NCI-H748 treated with DMSO at 0.1 percent for 48 hours (cell line): ENCODE results near the gene DZIP1.
A peak's percentile ranks its signal among the peaks of the same experiment; 100 is the strongest.
"Not testable (repeated sequence)": the region's sequence is repeated elsewhere in the genome, so short reads cannot be mapped to it uniquely, and the experiment has no call there.

Experiments used
- DNase-seq: peaks from one replicate; lab custom pipeline; 2025; lab: John Stamatoyannopoulos, UW

The DZIP1 gene

DNA sequence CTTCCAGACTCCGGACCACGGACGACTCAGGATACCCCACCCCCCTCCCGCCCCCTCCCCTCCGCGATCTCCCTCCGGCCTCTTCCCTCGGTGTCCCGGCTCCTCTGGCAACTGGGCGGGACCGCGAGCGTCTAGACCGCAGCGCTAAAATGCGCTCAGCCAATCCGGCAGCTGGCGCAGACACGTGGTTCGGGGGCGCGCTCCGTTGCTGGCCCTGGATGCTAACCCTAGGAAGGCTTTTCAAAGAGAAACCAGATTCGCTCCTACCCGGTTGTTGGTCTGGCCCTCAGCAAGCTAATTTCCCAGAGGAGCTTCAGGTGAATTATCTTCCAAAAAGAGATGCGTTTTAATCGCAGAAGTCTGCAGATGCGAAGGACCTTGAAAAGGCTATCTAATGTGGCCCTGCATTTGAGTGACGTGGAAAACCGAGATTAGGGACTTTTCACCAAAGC lies at the start of gene DZIP1:
DZIP1 (minus strand) TSS at position 106 of the 452 bp plus-strand sequence. CDS start 2,677 bp downstream, outside the sequence.
- DNase-seq: peak; percentile 56

- not testable (repeated sequence) for DNase-seq
Measured at GRCh38 chr13:95690986-95691385, 46.5 kb upstream of the DZIP1 start.

- DNase-seq: no peak
Measured at GRCh38 chr13:95689582-95689926, 45.0 kb upstream of the DZIP1 start.

- DNase-seq: not testable (repeated sequence)
Measured at GRCh38 chr13:95684960-95685359, 40.5 kb upstream of the DZIP1 start.

GRCh38 chr13:95684418-95684817 lies 39.9 kb upstream of the DZIP1 start:
- no peak for DNase-seq

GRCh38 chr13:95679722-95680121 lies 35.2 kb upstream of the DZIP1 start:
- DNase-seq: no peak

DNA sequence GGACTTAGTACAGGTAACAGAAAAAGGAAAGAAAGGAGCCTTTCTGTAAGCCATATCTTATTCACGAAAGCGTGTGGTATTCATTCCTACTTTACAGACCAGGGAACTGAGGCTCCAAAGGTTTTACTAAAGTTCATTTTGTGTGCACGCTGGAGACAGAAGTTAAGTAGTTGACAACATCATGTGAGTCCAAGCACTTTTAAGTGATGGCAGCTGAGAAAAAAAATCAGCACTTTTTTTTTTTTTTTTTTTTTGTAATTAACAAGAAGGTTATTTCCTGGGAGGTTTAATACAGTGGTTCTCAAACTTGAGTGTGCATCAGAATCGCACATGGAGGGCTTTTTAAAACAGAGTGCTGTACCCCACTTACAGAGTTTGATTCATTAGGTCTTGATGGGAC lies 34.5 kb upstream of the DZIP1 start:
- DNase-seq: no peak

DNA sequence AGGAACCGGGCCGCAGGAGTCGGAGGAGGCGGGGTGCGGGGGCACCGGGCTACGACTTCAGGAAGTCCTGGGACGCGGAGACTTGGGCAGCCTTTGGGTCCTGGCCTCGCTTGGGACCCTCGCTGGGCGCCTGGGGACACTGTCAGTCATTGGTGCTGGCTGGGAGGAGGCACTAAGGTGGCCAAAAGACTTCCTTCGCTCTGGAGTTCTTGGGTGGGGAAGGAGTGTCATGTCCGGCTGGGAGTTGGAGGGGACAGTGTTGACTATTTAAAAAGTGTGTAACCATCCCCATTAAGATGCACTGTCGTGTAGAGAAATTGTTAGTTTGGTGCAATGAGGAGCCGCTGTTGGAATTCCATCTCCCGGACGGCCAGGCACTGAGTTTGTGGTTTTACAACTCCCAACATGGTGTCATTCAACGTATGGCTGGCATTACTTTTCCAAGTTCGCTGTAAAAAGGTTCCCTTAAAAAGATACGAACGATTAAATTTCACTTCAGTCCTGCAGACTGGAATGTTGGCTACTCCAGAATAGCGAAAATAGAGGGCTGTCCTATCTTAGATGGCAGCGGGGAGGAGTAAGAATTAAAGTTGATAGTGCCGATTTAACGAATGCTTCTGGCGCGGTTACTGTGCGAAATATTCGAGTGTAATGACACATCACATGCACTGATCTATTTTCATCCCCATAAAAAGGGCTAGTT lies 33.2 kb upstream of the DZIP1 start:
- no peak for DNase-seq

DNA sequence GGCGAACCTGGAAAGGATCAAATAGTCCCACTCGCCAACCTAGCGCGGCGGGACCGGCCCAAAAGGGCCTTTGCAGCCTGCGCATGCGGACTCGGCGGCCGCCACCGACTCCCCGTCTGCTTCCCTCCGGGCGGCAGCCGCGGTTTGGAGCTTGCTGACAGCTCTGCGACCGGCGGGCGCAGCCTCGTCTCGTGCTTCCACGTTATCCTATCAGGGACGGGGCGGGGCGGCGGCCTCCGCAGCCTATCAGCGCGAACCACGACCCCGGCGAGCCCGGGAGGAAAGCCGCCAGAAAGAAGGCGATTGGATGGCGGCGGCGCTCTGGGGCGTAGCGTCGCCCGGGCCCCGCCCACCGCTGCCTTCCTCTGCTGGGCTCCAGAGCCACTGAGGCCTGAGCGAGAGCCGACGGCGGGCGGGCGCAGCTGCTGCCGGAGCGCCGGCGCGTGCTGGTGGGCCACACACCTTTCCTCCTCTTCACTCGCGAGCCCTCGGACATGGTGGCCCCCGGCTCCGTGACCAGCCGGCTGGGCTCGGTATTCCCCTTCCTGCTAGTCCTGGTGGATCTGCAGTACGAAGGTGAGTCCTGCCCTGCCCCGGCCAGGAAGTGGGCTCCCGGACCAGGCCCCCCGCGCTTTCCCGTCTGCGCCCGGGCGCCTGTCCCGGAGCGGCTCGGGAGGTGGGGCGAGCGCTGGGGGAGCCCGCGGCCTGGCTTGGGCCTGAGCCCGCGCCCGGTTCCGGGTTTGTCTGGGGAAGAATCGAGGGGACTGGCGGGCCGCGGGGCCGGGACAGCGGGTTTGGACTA lies 32.5 kb upstream of the DZIP1 start, which contains the start of gene DNAJC3:
DNAJC3 (plus strand) TSS at position 378 of the 802 bp plus-strand sequence; CDS start at position 495, 117 bp downstream.
- peak; percentile 94 for DNase-seq

- peak; percentile 30 for DNase-seq
Measured at GRCh38 chr13:95676105-95676761, 31.7 kb upstream of the DZIP1 start.

DNA sequence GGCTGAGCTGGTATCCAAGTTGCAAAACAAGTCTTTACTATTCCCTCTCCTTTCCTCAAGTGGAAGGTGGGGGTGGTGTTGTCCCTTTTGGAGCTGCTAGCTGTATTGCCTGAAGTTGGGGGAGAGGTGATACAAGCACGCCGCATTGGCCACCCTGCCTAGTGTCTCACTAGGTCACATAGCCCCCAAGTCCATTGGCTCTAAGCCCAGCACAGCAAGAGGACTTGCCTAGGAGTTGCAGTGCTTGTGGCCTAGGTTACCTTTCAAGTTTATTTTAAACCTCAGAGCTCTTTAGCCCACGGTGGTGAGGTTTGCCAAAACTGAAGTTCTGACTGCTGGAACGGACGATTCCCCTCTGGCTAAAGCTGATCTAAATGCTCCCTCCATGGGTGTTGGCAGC lies 27.1 kb upstream of the DZIP1 start:
- DNase-seq: no peak

DNA sequence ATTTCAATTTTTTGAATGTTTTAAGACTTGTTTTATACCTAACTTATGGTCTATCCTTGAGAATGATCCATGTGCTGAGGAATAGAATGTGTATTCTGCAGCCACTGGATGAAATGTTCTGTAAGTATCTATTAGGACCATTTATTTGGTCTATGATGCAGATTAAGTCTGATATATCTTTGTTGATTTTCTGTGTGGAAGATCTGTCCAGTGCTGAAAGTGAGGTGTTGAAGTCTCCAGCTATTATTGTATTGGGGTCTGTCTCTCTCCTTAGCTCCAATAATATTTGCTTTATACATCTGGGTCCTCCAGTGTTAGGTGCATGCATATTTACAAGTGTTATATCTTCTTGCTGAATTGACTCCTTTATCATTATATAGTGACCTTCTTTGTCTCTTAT lies 22.7 kb upstream of the DZIP1 start:
- not testable (repeated sequence) for DNase-seq

GRCh38 chr13:95660981-95661581 lies 16.6 kb upstream of the DZIP1 start:
- DNase-seq: peak; percentile 12

DNA sequence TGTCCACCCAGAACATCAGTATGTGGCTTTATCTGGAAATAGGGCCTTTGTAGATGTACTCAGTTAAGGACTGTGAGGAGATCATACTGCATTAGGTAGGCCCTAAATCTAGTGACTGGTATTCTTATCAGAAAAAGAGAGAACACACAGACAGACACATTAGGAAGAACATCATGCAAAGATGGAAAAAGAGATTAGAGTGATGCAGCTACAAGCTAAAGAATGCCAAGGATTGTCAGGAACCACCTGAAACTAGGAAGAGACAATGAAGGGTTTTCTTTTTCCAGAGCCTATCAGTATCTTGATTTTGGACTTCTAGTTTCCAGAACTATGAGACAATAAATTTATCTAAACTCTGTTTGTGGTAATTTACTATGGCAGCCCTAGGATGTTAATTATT lies 15.0 kb upstream of the DZIP1 start:
- DNase-seq: no peak

GRCh38 chr13:95656386-95657015 lies 12.0 kb upstream of the DZIP1 start:
- DNase-seq: no peak

DNA sequence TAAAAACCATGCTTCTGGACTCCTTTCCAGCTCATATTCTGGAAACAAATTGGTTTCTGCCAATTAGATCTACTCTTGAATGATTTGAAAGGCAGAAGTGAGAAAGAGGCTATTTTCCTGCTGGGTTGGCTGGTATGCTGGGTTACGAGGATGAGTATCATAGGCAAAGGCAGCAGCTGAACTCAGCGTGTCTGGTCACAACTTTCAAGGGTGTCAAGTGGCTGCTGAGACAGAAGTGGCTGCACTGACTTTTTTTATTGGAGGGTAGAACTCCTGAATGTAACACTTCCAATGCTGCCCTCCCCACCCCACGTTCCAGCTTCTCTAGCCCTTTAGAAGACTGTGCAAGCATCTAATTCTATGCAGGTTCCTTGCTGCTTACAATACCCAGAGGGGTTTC lies 8.3 kb upstream of the DZIP1 start:
- DNase-seq: no peak

DNA sequence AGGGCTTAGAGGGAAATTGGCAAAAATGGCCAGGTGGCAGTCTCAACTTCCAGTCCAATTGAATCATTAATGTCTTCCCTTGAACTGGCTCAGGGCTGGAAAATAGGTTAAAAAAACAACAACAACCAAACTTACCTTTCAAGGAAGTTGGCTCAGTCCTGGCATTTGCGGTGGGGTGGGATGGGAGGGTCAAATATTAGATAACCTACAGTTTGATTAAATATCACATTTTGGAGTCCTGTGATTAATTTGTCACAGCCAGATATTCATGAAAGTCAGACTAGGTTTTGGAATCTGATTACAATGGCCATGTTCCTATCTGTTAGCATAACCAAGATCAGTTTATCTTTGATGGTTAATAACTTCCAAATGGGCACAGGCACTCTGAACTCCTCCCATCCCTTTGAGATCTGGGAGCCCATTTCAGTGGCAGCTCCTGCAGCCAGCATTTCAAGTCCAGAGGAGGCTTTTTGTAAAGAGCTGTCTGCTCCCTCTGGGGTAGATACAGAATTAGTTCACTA lies 7.8 kb upstream of the DZIP1 start:
- no peak for DNase-seq

- DNase-seq: no peak
Measured at GRCh38 chr13:95650696-95651095, 6.2 kb upstream of the DZIP1 start.

GRCh38 chr13:95647321-95647720 lies 2.8 kb upstream of the DZIP1 start:
- DNase-seq: no peak

- DNase-seq: no peak
Measured at GRCh38 chr13:95643936-95644598, 439 bp downstream of the DZIP1 start.

- DNase-seq: no peak
Measured at GRCh38 chr13:95643571-95643935, 953 bp downstream of the DZIP1 start.
